ENCODE results near the gene ENG. TPM values are rescaled to one million over a fixed set of nuclear protein-coding genes. Genes with fewer than 3 reads are reported as not detected.

ENG gene
- total RNA-seq, 6 experiments from 2014 or later: 27.4 to 90.1 (median 54.1) TPM

- WGBS (ENCODE audit: insufficient coverage, low coverage, low lambda C conversion rate, missing lambda C conversion rate): 64% methylated on average over 8 of the region's 26 CpGs
- H3K36me3 ChIP-seq: peaks cover 4 to 43% (median 26%) of the 10 kb centered on the region in 4 donors
- ATAC-seq: peak; percentile 0 to 37 (median 4)
These were observed 66.0 kb downstream of the ENG start for GRCh38 chr9:127788337-127789011.

GRCh38 chr9:127786773-127787104 is 67.7 kb downstream of the ENG start:
- no peak for ATAC-seq
- Histone ChIP-seq H3K36me3 (peaks cover 4 to 43% (median 26%) of the 10 kb centered on the region in 4 donors), H3K9me3 (no peaks in the 10 kb centered on the region), H3K27me3 (no peaks in the 10 kb centered on the region), H3K27ac (peak overlapping the region; percentile 73 to 98 (median 92)), H3K4me1 (peaks cover 0 to 51% (median 23%) of the 10 kb centered on the region in 4 donors), H3K4me3 (peak overlapping the region; percentile 78 to 100 (median 100))
- no peak for DNase-seq
- TF ChIP-seq POLR2A (IDR thresholded peaks at IDR 0.05) (no peak), CTCF (IDR thresholded peaks at IDR 0.05) (peak; percentile 33 to 46 (median 38))
- WGBS (ENCODE audit: insufficient coverage, low coverage, low lambda C conversion rate, missing lambda C conversion rate): 0% methylated on average over 12 of the region's 12 CpGs
- intact Hi-C loops (cut with DNase I): no loop called here

More at GRCh38 chr9:127788337-127789011, 66.0 kb downstream of the ENG start:
- intact Hi-C loops (cut with DNase I): no loop called here
- Histone ChIP-seq H3K4me3 (no peak overlapping the region), H3K27me3 (no peaks in the 10 kb centered on the region), H3K9me3 (no peaks in the 10 kb centered on the region), H3K4me1 (peaks cover 0 to 69% (median 30%) of the 10 kb centered on the region in 4 donors), H3K27ac (peak overlapping the region; percentile 71 to 98 (median 81))
- DNase-seq: peak; percentile 76 to 82 (median 81)
- TF ChIP-seq POLR2A (IDR thresholded peaks at IDR 0.05): no peak
- TF ChIP-seq CTCF (IDR thresholded peaks at IDR 0.05): no peak

GRCh38 chr9:127785933-127786772 is 68.3 kb downstream of the ENG start, which contains the start of gene CDK9:
Gene CDK9 (plus strand): TSS chr9:127786034. CDS start chr9:127786149, 115 bp downstream.
- TF ChIP-seq POLR2A (IDR thresholded peaks at IDR 0.05): peak; percentile 93
- no peak for TF ChIP-seq CTCF (IDR thresholded peaks at IDR 0.05)
- peaks cover 0 to 45% (median 20%) of the 10 kb centered on the region in 4 donors for H3K4me1 ChIP-seq
- peak; percentile 45 to 72 (median 63) for ATAC-seq
- DNase-seq: peak; percentile 94 to 95 (median 94)
- H3K27me3 ChIP-seq: no peaks in the 10 kb centered on the region
- peaks cover 4 to 40% (median 24%) of the 10 kb centered on the region in 4 donors for H3K36me3 ChIP-seq
- no peaks in the 10 kb centered on the region for H3K9me3 ChIP-seq
- peak within 1 kb of the TSS; percentile 73 to 98 (median 92) for H3K27ac ChIP-seq
- peak within 1 kb of the TSS; percentile 78 to 100 (median 100) for H3K4me3 ChIP-seq
- intact Hi-C loops (cut with DNase I): no loop called here
- WGBS (ENCODE audit: insufficient coverage, low coverage, low lambda C conversion rate, missing lambda C conversion rate): 0% methylated on average over 14 of the region's 75 CpGs

DNA sequence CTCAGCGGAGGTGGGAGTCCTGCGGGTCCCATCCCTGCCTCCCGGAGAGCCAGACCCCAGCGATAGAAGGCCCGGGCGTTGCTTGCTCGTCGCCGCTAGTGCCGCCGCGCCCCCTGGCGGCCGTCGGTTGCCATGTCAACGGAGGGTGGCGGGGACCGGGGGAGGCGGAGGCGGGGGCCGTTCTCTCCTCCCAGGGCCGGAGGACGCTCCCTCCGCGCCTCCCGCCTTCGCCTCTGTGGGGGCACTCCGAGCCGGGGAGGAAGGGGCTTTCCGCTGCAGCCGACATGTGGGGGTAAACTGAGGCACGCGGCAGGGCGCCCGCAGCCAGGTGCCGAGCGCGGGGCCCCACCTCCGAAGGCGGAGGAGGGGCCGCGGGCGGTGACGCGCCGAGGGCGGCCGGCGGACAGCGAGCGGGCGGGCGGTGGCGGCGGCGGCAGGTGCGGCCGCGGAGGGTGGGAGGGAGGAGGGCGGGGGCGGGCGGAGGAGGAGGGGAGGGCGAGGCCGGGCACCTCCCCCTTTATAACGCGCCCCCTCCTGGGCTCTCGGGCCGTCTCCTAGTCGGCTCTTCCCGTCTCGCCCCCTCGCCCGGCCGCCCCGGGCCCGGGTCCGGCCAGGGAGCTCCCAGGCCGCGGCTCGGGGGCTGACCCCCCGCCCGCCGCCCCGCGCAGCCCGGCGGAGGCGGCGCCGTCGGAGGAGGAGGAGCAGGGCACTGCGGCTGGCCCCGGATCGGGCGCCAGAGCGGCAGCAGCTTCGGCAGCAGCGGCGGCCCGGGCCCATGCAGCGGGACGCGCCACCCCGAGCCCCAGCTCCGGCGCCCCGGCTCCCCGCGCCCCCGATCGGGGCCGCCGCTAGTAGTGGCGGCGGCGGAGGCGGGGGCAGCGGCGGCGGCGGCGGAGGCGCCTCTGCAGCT is 69.2 kb downstream of the ENG start:
- H3K4me1 ChIP-seq: peaks cover 0 to 37% (median 17%) of the 10 kb centered on the region in 4 donors
- H3K4me3 ChIP-seq: peak overlapping the region; percentile 78 to 100 (median 100)
- TF ChIP-seq POLR2A (IDR thresholded peaks at IDR 0.05) (no peak), CTCF (IDR thresholded peaks at IDR 0.05) (peak; percentile 74 to 91 (median 82))
- H3K36me3 ChIP-seq: peaks cover 4 to 33% (median 19%) of the 10 kb centered on the region in 4 donors
- intact Hi-C loops (cut with DNase I): no loop called here
- H3K9me3 ChIP-seq: no peaks in the 10 kb centered on the region
- DNase-seq: peak; percentile 90 to 92 (median 90)
- peak; percentile 39 to 67 (median 58) for ATAC-seq
- H3K27me3 ChIP-seq: no peaks in the 10 kb centered on the region
- WGBS (ENCODE audit: insufficient coverage, low coverage, low lambda C conversion rate, missing lambda C conversion rate): 0% methylated on average over 5 of the region's 123 CpGs
- peak overlapping the region; percentile 56 to 98 (median 92) for H3K27ac ChIP-seq
